Measurements from ENCODE around the gene ADGRD2. TPM values are rescaled to one million over a fixed set of nuclear protein-coding genes. Genes with fewer than 3 reads are reported as not detected.

Gene ADGRD2
- total and polyA plus RNA-seq, 9 donors, result not detected

DNA sequence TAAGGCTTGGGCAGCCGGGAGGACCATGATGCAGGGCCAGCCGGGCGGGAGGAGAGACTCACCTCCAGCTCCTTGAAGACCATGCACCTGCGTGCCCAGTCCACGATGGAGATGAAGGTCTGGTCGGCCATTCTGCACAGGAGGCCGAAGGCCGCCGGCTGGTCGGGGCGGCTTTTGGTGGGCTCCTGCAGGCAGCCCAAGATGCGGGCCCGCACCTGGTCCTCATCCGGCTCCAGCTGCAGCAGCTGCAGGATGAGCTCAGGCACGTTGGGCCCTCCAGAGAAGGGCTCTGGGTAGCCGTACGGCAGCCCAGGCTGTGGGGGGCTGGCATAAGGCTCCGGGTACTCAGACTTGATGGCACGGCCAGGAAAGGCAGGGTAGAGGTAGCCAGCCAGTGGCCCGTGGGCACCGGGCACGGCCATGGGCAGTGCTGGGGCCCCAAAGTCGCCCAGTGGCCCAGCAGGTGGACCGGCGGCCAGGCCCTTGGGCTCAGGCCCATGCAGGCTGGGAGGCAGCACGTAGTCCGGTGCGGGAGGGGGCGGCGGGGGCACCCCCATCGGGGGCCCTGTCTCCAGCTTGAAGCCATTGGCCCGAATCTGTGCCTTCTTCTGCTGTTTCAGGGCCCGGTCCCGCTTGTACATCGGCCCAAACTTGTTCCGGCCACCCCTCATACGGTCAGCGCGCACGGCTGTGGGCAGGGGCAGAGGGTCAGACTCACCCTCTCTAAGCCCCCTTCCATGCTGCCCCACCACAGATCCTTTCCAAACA lies 50.0 kb downstream of the ADGRD2 start:
- DNase-seq, result peak in 2 of 5 donors; percentile 16 to 32
- Histone ChIP-seq H3K27ac (no peak overlapping the region), H3K4me3 (no peak overlapping the region), H3K36me3 (no peaks in the 10 kb centered on the region), H3K27me3 (no peaks in the 10 kb centered on the region), H3K9me3 (no peaks in the 10 kb centered on the region), H3K4me1 (ENCODE audit: insufficient read depth) (peaks cover 10% of the 10 kb centered on the region)
- intact Hi-C loops (cut with DNase I), result no loop called here
- TF ChIP-seq CTCF (IDR thresholded peaks at IDR 0.05), result no peak
- TF ChIP-seq POLR2A (IDR thresholded peaks at IDR 0.05), result no peak
- no peak for TF ChIP-seq EP300 (IDR thresholded peaks at IDR 0.05)
- WGBS, 3 donors, result 89 to 93% (median 91%) methylated on average over 35 to 40 of the region's 40 CpGs

DNA sequence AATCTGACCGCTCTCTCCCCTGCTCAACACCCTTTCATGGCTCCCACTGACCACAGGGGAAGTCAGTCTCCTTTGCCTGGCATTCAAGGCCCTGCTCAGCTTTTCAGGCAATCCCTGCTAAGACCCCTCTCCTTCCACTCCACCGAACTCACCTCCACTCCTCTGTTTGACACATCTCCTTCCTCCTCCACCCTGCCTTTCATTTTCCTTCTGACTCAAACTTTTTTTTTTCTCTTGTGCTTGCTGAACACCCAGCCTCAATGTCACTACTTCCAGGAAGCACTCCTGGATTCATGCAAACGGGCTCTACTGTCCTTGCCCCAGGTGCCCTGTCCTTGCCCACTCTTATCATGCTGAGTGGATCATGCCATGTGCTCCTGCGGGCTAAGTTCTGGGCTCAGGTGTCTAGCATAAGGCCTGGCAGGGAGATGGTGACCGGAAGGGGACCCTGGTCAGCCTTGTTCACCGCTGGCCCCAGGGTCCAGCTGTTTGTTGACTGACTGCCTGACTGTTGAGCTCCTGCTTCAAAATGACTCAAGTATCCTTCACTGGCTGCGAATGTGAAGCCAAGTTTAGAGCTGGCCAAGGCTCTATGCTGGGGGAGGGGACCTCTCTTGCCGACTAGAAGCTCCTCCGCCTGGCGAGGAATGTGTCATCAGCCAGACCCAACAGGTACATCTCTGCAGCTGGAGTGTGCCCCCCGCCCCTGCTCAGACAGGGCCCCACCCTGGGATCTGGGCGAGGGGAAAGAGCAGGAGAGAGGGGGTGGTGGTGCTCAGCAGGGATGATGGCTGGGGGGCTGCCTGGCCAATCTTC lies 50.8 kb downstream of the ADGRD2 start:
- TF ChIP-seq POLR2A (IDR thresholded peaks at IDR 0.05) (no peak), EP300 (IDR thresholded peaks at IDR 0.05) (no peak), CTCF (IDR thresholded peaks at IDR 0.05) (no peak)
- Histone ChIP-seq H3K36me3 (no peaks in the 10 kb centered on the region), H3K9me3 (no peaks in the 10 kb centered on the region), H3K27ac (no peak overlapping the region), H3K4me1 (ENCODE audit: insufficient read depth) (peaks cover 10% of the 10 kb centered on the region), H3K4me3 (no peak overlapping the region), H3K27me3 (no peaks in the 10 kb centered on the region)
- intact Hi-C loops (cut with DNase I), result no loop called here
- peak in 2 of 5 donors; percentile 10 to 29 for DNase-seq
- 77 to 80% (median 78%) methylated on average over 12 of the region's 12 CpGs for WGBS, 3 donors

DNA sequence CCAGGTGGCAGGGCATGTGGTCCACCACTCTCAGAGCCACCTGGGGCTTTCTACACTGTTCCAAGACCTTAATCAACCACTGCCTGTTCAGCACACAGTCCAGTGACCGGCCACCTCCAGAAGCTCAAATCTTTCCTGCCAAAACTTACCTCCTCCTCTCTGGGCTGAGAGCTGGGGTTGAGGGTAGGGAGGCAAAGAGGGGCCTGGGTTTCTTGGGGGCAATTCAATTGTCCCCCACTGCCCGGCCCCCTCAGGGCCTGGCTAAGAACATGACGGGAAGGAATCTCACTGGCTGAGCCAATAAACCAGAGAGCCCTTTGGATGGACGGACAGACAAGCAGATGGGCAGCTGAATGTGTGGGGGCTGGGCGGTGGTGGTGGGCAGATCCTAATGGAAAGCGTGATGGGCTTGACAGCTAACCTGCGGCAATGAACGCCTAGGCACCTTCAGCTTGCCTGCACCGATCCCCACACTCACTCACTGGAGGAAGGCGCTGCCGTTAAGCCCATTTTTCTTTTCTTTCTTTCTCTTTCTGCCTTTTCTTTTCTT lies 51.6 kb downstream of the ADGRD2 start:
- 89 to 96% (median 95%) methylated on average over 11 of the region's 11 CpGs for WGBS, 3 donors

More for the DNA sequence above, 51.6 kb downstream of the ADGRD2 start:
- H3K4me3 ChIP-seq, result no peak overlapping the region
- no peak for TF ChIP-seq EP300 (IDR thresholded peaks at IDR 0.05)
- no peak for TF ChIP-seq POLR2A (IDR thresholded peaks at IDR 0.05)
- TF ChIP-seq CTCF (IDR thresholded peaks at IDR 0.05), result no peak
- no peaks in the 10 kb centered on the region for H3K9me3 ChIP-seq
- H3K27ac ChIP-seq, result no peak overlapping the region
- H3K4me1 ChIP-seq (ENCODE audit: insufficient read depth), result peaks cover 12% of the 10 kb centered on the region
- no peaks in the 10 kb centered on the region for H3K27me3 ChIP-seq
- intact Hi-C loops (cut with DNase I), result no loop called here
- no peaks in the 10 kb centered on the region for H3K36me3 ChIP-seq
- DNase-seq, result peak in 1 of 5 donors; percentile 12
